Vagina (tissue), 2 donors: ENCODE measurements around the gene EPN2.
A peak's percentile ranks its signal among the peaks of the same experiment; 100 is the strongest.

ENCODE experiments used
- POLR2A ChIP-seq, 2 donors: fragments of 450-650 bp; IDR thresholded peaks; one replicate each; pipeline ENCODE4 v1.6.1; 2017; ENCODE audit warnings: antibody characterized with exemption in 2 of 2, mild to moderate bottlenecking in 2 of 2, moderate library complexity in 2 of 2
- POLR2AphosphoS5 ChIP-seq, 2 donors: sonication (generic); formaldehyde crosslinking; IDR thresholded peaks; one replicate each; pipeline ENCODE4 v1.9.0; 2017; ENCODE audit warnings: antibody characterized with exemption in 2 of 2, mild to moderate bottlenecking in 2 of 2, low read depth in 1 of 2; ENCODE audit not compliant: insufficient read depth in 1 of 2
- TF ChIP-seq, protein P1 (sequence below), 3 experiments: fragments of 450-650 bp in 2 of 3; fragments of 200-600 bp in 1 of 3; sonication (generic) in 1 of 3; IDR thresholded peaks; one replicate each; pipeline ENCODE4 v1.5.1; 2017 to 2019; ENCODE audit warnings: antibody characterized with exemption in 3 of 3, mild to moderate bottlenecking in 2 of 3, moderate library complexity in 2 of 3

DNA sequence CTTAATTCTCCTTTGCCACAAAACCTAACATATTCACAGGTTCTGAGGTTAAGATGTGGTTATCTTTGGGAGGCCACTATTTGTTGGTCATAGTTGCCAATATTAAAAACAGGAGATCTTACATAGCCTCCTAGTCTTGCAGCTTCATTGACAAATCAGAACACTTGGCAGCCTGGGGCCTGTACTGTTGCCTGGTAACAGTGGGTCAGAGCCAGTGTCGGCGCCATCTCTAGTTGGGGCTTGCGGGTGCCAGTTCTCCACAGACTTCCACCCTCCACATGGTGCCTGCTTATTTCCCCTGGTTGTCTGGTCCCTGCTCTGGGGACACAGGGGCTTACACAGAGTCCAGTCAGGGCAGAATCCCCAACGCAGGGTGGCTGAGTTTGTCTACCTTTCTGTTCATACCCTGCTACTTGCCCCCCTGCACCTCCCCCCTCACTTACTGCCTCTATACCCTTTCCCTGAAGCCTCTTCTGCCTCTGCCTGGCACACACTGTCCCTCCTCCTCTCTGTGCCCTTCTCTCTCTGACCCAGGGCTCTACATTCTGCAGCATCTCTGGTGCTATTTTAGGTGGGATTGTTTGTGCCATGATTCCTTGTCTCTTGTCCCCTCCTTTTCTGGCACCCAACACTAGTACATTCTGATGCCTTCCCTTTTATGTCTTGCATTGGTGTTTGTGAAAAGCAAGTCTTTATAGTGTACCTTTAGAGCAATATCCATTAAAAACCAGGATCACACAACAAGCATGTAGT lies 13.4 kb downstream of the EPN2 start:
- TF ChIP-seq, protein P1, sequence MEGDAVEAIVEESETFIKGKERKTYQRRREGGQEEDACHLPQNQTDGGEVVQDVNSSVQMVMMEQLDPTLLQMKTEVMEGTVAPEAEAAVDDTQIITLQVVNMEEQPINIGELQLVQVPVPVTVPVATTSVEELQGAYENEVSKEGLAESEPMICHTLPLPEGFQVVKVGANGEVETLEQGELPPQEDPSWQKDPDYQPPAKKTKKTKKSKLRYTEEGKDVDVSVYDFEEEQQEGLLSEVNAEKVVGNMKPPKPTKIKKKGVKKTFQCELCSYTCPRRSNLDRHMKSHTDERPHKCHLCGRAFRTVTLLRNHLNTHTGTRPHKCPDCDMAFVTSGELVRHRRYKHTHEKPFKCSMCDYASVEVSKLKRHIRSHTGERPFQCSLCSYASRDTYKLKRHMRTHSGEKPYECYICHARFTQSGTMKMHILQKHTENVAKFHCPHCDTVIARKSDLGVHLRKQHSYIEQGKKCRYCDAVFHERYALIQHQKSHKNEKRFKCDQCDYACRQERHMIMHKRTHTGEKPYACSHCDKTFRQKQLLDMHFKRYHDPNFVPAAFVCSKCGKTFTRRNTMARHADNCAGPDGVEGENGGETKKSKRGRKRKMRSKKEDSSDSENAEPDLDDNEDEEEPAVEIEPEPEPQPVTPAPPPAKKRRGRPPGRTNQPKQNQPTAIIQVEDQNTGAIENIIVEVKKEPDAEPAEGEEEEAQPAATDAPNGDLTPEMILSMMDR (IDR thresholded peaks at IDR 0.05) = no peak
- no peak for TF ChIP-seq POLR2A (IDR thresholded peaks at IDR 0.05)
- TF ChIP-seq POLR2AphosphoS5 (IDR thresholded peaks at IDR 0.05; ENCODE audit: insufficient read depth in 1 of 2, low read depth in 1 of 2) = peak in 1 of 2 donors; percentile 24
